T-helper 22 cell (primary cell): ENCODE results near the gene SRSF3.
A peak's percentile ranks its signal among the peaks of the same experiment; 100 is the strongest.
"Not testable (repeated sequence)": the region's sequence is repeated elsewhere in the genome, so short reads cannot be mapped to it uniquely, and the experiment has no call there.

Experiments
- DNase-seq: peaks from one replicate; pipeline ENCODE4 v3.0.0-alpha.2; 2020; ENCODE audit warnings: low read depth

The SRSF3 gene

GRCh38 chr6:36605143-36605542, 11.0 kb downstream of the SRSF3 start:
- no peak for DNase-seq

- no peak for DNase-seq
Measured at GRCh38 chr6:36605560-36606391, 11.6 kb downstream of the SRSF3 start.

- not testable (repeated sequence) for DNase-seq
Measured at GRCh38 chr6:36607305-36607682, 13.1 kb downstream of the SRSF3 start.

- no peak for DNase-seq
Measured at GRCh38 chr6:36607683-36608386, 13.7 kb downstream of the SRSF3 start.

- DNase-seq = no peak
Measured at GRCh38 chr6:36608788-36609563, 14.8 kb downstream of the SRSF3 start.

GRCh38 chr6:36609582-36609981, 15.4 kb downstream of the SRSF3 start:
- DNase-seq = no peak

GRCh38 chr6:36610041-36610955, 16.1 kb downstream of the SRSF3 start:
- no peak for DNase-seq

- no peak for DNase-seq
Measured at GRCh38 chr6:36610956-36611336, 16.8 kb downstream of the SRSF3 start.

- not testable (repeated sequence) for DNase-seq
Measured at GRCh38 chr6:36611679-36612078, 17.5 kb downstream of the SRSF3 start.

GRCh38 chr6:36612101-36612625, 18.0 kb downstream of the SRSF3 start:
- DNase-seq = no peak

GRCh38 chr6:36613200-36613995, 19.2 kb downstream of the SRSF3 start:
- DNase-seq = no peak

- DNase-seq = peak; percentile 13
Measured at GRCh38 chr6:36615018-36615761, 21.0 kb downstream of the SRSF3 start.

- DNase-seq = no peak
Measured at GRCh38 chr6:36616893-36617521, 22.8 kb downstream of the SRSF3 start.

GRCh38 chr6:36618366-36619355, 24.5 kb downstream of the SRSF3 start:
- no peak for DNase-seq

GRCh38 chr6:36621371-36621855, 27.3 kb downstream of the SRSF3 start:
- DNase-seq = no peak

- DNase-seq = no peak
Measured at GRCh38 chr6:36622901-36623546, 28.9 kb downstream of the SRSF3 start.
